Karpas-422 (cell line): ENCODE results near the gene GNG5. TPM values are rescaled to one million over a fixed set of nuclear protein-coding genes. Genes with fewer than 3 reads are reported as not detected.

Experiments used
- DNase-seq: peaks from one replicate; pipeline ENCODE4 v3.0.0-alpha.2; 2015
- H2AFZ ChIP-seq: fragments of 200-600 bp; sonication (generic); 2 replicates; pipeline ENCODE4 v1.6.1; 2014; ENCODE audit warnings: antibody characterized with exemption, low read length, mixed read lengths
- H3K27ac ChIP-seq: fragments of 200-600 bp; sonication (generic); 2 replicates; pipeline ENCODE4 v1.5.1; 2014; ENCODE audit warnings: mild to moderate bottlenecking, low read length, moderate library complexity
- H3K27me3 ChIP-seq: fragments of 200-600 bp; sonication (generic); 2 replicates; pipeline ENCODE4 v1.6.1; 2014; ENCODE audit warnings: low read length, mixed read lengths
- H3K36me3 ChIP-seq: fragments of 200-600 bp; sonication (generic); 2 replicates; pipeline ENCODE4 v1.6.1; 2014; ENCODE audit warnings: low read length, mixed read lengths; ENCODE audit not compliant: insufficient read depth
- H3K4me1 ChIP-seq: fragments of 200-600 bp; sonication (generic); 2 replicates; pipeline ENCODE4 v1.6.1; 2014; ENCODE audit warnings: mild to moderate bottlenecking, low read length, mixed read lengths
- H3K4me2 ChIP-seq: fragments of 200-600 bp; sonication (generic); 2 replicates; pipeline ENCODE4 v1.6.1; 2014; ENCODE audit warnings: low read length, low read depth, mild to moderate bottlenecking; ENCODE audit not compliant: poor library complexity, severe bottlenecking
- H3K4me3 ChIP-seq: fragments of 200-600 bp; sonication (generic); 2 replicates; pipeline ENCODE4 v1.5.1; 2014; ENCODE audit warnings: mild to moderate bottlenecking, antibody characterized with exemption, low read length, mixed read lengths
- H3K79me2 ChIP-seq: fragments of 200-600 bp; sonication (generic); 2 replicates; pipeline ENCODE4 v1.6.1; 2014; ENCODE audit warnings: mild to moderate bottlenecking, low read length, mixed read lengths
- H3K9ac ChIP-seq: fragments of 200-600 bp; sonication (generic); 2 replicates; pipeline ENCODE4 v1.6.0; 2014; ENCODE audit warnings: low read length
- H3K9me2 ChIP-seq: fragments of 200-600 bp; sonication (generic), shearing (Covaris generic); replicated peaks from 2 replicates; pipeline ENCODE4 v1.6.0; 2014; ENCODE audit warnings: mild to moderate bottlenecking, low read length, moderate library complexity; ENCODE audit not compliant: insufficient read depth
- H3K9me3 ChIP-seq: fragments of 300-700, 200-600 bp; sonication (generic); 2 replicates; pipeline ENCODE4 v1.6.1; 2014; ENCODE audit warnings: low read length, mixed read lengths
- H4K20me1 ChIP-seq: fragments of 200-600 bp; sonication (generic); 2 replicates; pipeline ENCODE4 v1.6.1; 2014; ENCODE audit warnings: mild to moderate bottlenecking, antibody characterized with exemption, low read length, low read depth; ENCODE audit not compliant: insufficient read depth
- total RNA-seq: library from RNA; depleted of rRNA; stranded (reverse); fragments of >200 nt; shearing (Covaris generic); gene quantifications from 2 replicates; pipeline ENCODE4 v1.2.3, GENCODE V29; 2014; ENCODE audit warnings: low replicate concordance

The GNG5 gene
- total RNA-seq, 1 experiment from 2014 or later, result 79.1 TPM

GRCh38 chr1:84480650-84481049 is 25.7 kb downstream of the GNG5 start:
- no peak overlapping the region for H3K27ac ChIP-seq
- H3K4me1 ChIP-seq, result peaks cover 33% of the 10 kb centered on the region
- peaks cover 65% of the 10 kb centered on the region for H3K79me2 ChIP-seq
- H3K9ac ChIP-seq, result peak overlapping the region; percentile 85
- H3K4me2 ChIP-seq, result peak overlapping the region; percentile 98
- H3K4me3 ChIP-seq, result peak overlapping the region; percentile 92
- H3K36me3 ChIP-seq, result peaks cover 44% of the 10 kb centered on the region
- peaks cover 3% of the 10 kb centered on the region; the same call in 1 of the 2 replicates for H3K9me3 ChIP-seq
- DNase-seq, result no peak
- no peak overlapping the region for H2AFZ ChIP-seq
- peaks cover 7% of the 10 kb centered on the region; the same call in 1 of the 2 replicates for H4K20me1 ChIP-seq
- no peaks in the 10 kb centered on the region for H3K27me3 ChIP-seq
- H3K9me2 ChIP-seq, result no peaks in the 10 kb centered on the region

DNA sequence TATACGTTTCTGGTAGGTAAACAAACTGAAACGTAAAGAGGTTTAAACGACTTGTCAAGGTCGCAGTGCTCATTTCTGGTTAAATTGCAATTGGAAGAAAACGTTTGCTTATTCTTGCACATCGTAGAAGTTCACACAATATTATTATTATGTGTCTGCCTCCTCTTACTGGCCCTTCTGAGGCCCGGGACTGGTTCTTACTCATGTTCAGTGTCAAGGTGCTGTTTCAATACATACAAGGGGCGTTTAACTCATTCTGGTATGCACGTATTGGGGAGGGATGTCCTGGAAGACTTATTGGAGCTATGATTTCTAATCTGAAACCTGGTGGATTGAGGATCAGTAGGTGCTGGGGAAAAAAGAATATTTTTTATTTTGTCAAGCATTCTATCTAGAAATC is 26.4 kb downstream of the GNG5 start:
- Histone ChIP-seq H3K36me3 (peaks cover 37% of the 10 kb centered on the region), H3K4me2 (peak overlapping the region; percentile 98), H3K9me2 (no peaks in the 10 kb centered on the region), H2AFZ (no peak overlapping the region), H3K4me1 (peaks cover 33% of the 10 kb centered on the region), H3K27ac (peak overlapping the region; percentile 48; the same call in 1 of the 2 replicates), H3K9ac (peak overlapping the region; percentile 85), H3K79me2 (peaks cover 59% of the 10 kb centered on the region), H3K4me3 (peak overlapping the region; percentile 92), H4K20me1 (peaks cover 7% of the 10 kb centered on the region; the same call in 1 of the 2 replicates), H3K27me3 (no peaks in the 10 kb centered on the region), H3K9me3 (peaks cover 3% of the 10 kb centered on the region; the same call in 1 of the 2 replicates)
- no peak for DNase-seq

DNA sequence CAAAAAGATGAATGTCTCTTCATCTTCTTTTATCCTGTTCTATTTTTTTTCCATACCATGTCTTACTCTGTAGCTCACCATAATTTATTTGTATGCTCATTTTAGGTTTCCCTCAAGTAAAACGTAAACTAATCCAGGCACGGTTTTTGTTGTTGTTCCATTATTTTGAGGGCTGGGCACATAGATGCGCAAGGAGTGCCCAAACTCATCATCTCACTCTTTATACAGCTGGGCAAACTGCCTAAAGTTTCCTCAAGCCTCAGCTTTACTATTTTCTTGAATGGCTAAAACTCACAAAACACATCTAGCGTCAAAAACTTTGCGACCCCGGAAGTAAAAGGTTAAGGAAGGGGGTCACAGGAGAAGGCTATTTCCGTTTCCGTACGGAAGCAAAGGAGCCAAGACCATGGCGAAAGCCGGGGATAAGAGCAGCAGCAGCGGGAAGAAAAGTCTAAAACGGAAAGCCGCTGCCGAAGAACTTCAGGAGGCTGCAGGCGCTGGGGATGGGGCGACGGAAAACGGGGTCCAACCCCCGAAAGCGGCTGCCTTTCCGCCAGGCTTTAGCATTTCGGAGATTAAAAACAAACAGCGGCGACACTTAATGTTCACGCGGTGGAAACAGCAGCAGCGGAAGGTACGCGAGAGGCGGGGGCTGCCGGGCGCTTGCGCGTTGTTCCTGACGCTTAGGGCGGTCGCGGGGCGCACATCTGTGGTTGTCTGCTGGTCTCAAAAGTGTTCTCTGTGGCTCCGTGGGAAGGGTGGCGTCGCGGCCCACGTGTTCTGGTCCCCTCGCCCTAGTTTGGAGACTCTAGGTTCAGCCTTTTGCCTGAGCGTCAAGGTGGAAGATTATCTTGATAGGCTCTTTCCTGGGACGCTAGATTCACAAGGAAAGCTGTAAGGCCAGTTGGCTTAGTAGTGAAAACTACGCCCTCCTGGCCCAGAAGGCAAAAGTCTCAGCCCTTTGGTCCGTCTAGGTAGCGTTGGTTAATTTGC is 27.2 kb downstream of the GNG5 start, which contains the start of gene RPF1:
Gene RPF1 (plus strand): TSS at position 391 of the 993 bp plus-strand sequence. CDS start 16 bp downstream, at position 407.
- H3K27ac ChIP-seq, result peak within 1 kb of the TSS; percentile 48; the same call in 1 of the 2 replicates
- peak within 1 kb of the TSS; percentile 60 for H2AFZ ChIP-seq
- peaks cover 33% of the 10 kb centered on the region for H3K4me1 ChIP-seq
- peaks cover 51% of the 10 kb centered on the region for H3K79me2 ChIP-seq
- H3K4me3 ChIP-seq, result peak within 1 kb of the TSS; percentile 92
- peak; percentile 92 for DNase-seq
- H4K20me1 ChIP-seq, result peaks cover 7% of the 10 kb centered on the region; the same call in 1 of the 2 replicates
- peaks cover 3% of the 10 kb centered on the region; the same call in 1 of the 2 replicates for H3K9me3 ChIP-seq
- peak within 1 kb of the TSS; percentile 85 for H3K9ac ChIP-seq
- peak within 1 kb of the TSS; percentile 98 for H3K4me2 ChIP-seq
- H3K27me3 ChIP-seq, result no peaks in the 10 kb centered on the region
- H3K9me2 ChIP-seq, result no peaks in the 10 kb centered on the region
- H3K36me3 ChIP-seq, result peaks cover 30% of the 10 kb centered on the region

DNA sequence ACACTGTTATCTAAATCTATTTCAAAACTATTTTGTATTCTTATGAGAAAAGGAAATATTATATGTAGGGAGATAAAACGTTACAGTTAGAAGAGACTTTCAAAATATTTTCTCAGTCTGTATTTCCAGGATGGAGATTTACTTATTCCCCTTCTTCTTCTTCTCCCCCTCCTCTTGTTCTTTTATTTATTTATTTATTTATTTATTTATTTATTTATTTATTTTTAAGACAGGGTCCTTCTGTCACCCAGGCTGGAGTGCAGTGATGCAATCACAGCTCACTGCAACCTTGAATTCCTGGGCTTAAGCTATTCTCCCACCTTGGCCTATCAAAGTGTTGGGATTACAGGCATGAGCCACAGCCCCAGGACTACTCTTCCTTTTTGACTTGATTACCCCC is 30.2 kb downstream of the GNG5 start:
- Histone ChIP-seq H3K4me3 (no peak overlapping the region), H3K36me3 (peaks cover 2% of the 10 kb centered on the region), H3K27me3 (no peaks in the 10 kb centered on the region), H3K27ac (no peak overlapping the region), H4K20me1 (peaks cover 7% of the 10 kb centered on the region; the same call in 1 of the 2 replicates), H3K9me2 (no peaks in the 10 kb centered on the region), H3K9me3 (peaks cover 3% of the 10 kb centered on the region; the same call in 1 of the 2 replicates), H2AFZ (no peak overlapping the region), H3K4me2 (no peak overlapping the region), H3K9ac (no peak overlapping the region), H3K79me2 (peaks cover 21% of the 10 kb centered on the region), H3K4me1 (peaks cover 18% of the 10 kb centered on the region)
- DNase-seq, result no peak

DNA sequence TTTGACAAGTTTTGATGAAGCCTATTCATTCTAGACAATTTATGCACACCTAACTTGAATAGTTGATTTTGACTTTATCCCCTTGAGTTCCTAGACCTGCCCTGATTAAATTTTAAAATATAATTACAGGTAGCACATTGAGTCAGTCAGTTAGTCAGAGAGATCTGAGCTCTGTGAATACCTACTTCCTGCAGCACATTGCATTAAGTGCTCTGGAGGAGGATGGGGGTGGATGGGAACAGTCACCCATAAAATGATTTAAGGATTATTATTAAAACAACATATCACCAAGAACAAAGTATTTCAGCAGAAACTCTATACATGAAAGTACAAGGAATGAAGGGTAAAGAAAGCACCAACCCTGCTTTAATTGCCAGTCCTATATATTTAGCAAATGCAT is 39.1 kb downstream of the GNG5 start:
- H3K4me1 ChIP-seq, result no peaks in the 10 kb centered on the region
- no peak overlapping the region for H3K27ac ChIP-seq
- no peaks in the 10 kb centered on the region for H3K9me3 ChIP-seq
- H2AFZ ChIP-seq, result no peak overlapping the region
- no peak overlapping the region for H3K4me2 ChIP-seq
- H3K79me2 ChIP-seq, result no peaks in the 10 kb centered on the region
- no peaks in the 10 kb centered on the region for H3K27me3 ChIP-seq
- no peaks in the 10 kb centered on the region for H4K20me1 ChIP-seq
- no peaks in the 10 kb centered on the region for H3K36me3 ChIP-seq
- no peaks in the 10 kb centered on the region for H3K9me2 ChIP-seq
- DNase-seq, result no peak
- H3K9ac ChIP-seq, result no peak overlapping the region
- no peak overlapping the region for H3K4me3 ChIP-seq

- H3K9me3 ChIP-seq, result no peaks in the 10 kb centered on the region
- H3K9me2 ChIP-seq, result no peaks in the 10 kb centered on the region
- H3K36me3 ChIP-seq, result no peaks in the 10 kb centered on the region
- H2AFZ ChIP-seq, result no peak overlapping the region
- no peak overlapping the region for H3K4me3 ChIP-seq
- no peak for DNase-seq
- H4K20me1 ChIP-seq, result no peaks in the 10 kb centered on the region
- H3K27ac ChIP-seq, result no peak overlapping the region
- H3K9ac ChIP-seq, result no peak overlapping the region
- H3K4me1 ChIP-seq, result no peaks in the 10 kb centered on the region
- no peaks in the 10 kb centered on the region for H3K27me3 ChIP-seq
- H3K79me2 ChIP-seq, result no peaks in the 10 kb centered on the region
- no peak overlapping the region for H3K4me2 ChIP-seq
Measured at GRCh38 chr1:84462118-84462517, 44.3 kb downstream of the GNG5 start.

- Histone ChIP-seq H3K79me2 (no peaks in the 10 kb centered on the region), H3K4me1 (no peaks in the 10 kb centered on the region), H3K27ac (no peak overlapping the region), H3K4me3 (no peak overlapping the region), H3K27me3 (no peaks in the 10 kb centered on the region), H3K4me2 (no peak overlapping the region), H3K9ac (no peak overlapping the region), H3K9me2 (no peaks in the 10 kb centered on the region), H4K20me1 (no peaks in the 10 kb centered on the region), H3K36me3 (no peaks in the 10 kb centered on the region), H3K9me3 (no peaks in the 10 kb centered on the region), H2AFZ (no peak overlapping the region)
- DNase-seq, result no peak
Measured at GRCh38 chr1:84452436-84452835, 53.9 kb downstream of the GNG5 start.

GRCh38 chr1:84450910-84451309 is 55.5 kb downstream of the GNG5 start:
- no peak for DNase-seq
- Histone ChIP-seq H3K27me3 (no peaks in the 10 kb centered on the region), H2AFZ (no peak overlapping the region), H3K4me3 (no peak overlapping the region), H3K4me2 (no peak overlapping the region), H3K9me2 (no peaks in the 10 kb centered on the region), H3K36me3 (no peaks in the 10 kb centered on the region), H4K20me1 (no peaks in the 10 kb centered on the region), H3K27ac (no peak overlapping the region), H3K9ac (no peak overlapping the region), H3K4me1 (no peaks in the 10 kb centered on the region), H3K9me3 (no peaks in the 10 kb centered on the region), H3K79me2 (no peaks in the 10 kb centered on the region)
